WTC11 (cell line): Measurements from ENCODE around the gene PLA2G4A. TPM values are rescaled to one million over a fixed set of nuclear protein-coding genes. Genes with fewer than 3 reads are reported as not detected.

Experiments
- ATAC-seq: fragments of 200-7000 bp; cut with Tn5 transposase; 2 replicates; pipeline ENCODE4 v1.10.0; 2021; ENCODE audit warnings: mild to moderate bottlenecking, moderate library complexity
- CTCF ChIA-PET: fragments of 300-600 bp; sonication (Branson Sonifier 250); formaldehyde crosslinking; loops from one replicate; lab custom pipeline; 2021; ENCODE audit warnings: antibody characterized with exemption; lab: Charles Lee
- POLR2A ChIA-PET: fragments of 350-600 bp; sonication (Branson Sonifier 250); formaldehyde crosslinking; loops from one replicate; lab custom pipeline; 2021; ENCODE audit warnings: antibody characterized with exemption; lab: Charles Lee
- DNase-seq: peaks from one replicate; pipeline ENCODE4 v3.0.0; 2021; ENCODE audit warnings: low spot score
- H3K27ac Mint-ChIP-seq: 2 replicates; pipeline ENCODE4 v1.8.0; 2021; ENCODE audit warnings: mixed read lengths
- H3K27me3 Mint-ChIP-seq: 2 replicates; pipeline ENCODE4 v1.8.0; 2021; ENCODE audit warnings: low read depth, mild to moderate bottlenecking, moderate library complexity, mixed read lengths
- H3K36me3 Mint-ChIP-seq: 2 replicates; pipeline ENCODE4 v1.8.0; 2021; ENCODE audit warnings: mixed read lengths
- H3K4me1 Mint-ChIP-seq: 2 replicates; pipeline ENCODE4 v1.8.0; 2022; ENCODE audit warnings: mixed read lengths
- H3K4me3 Mint-ChIP-seq: 2 replicates; pipeline ENCODE4 v1.8.0; 2021; ENCODE audit warnings: mild to moderate bottlenecking, moderate library complexity, mixed read lengths
- H3K9me3 Mint-ChIP-seq: 2 replicates; pipeline ENCODE4 v1.8.0; 2021; ENCODE audit warnings: mixed read lengths
- CBFB ChIP-seq: sonication (generic); formaldehyde crosslinking; IDR thresholded peaks from 2 replicates; pipeline ENCODE4 v1.8.1; 2022; ENCODE audit warnings: mild to moderate bottlenecking, low read depth, missing genetic modification reagents
- CREB1 ChIP-seq: sonication (generic); formaldehyde crosslinking; IDR thresholded peaks from 2 replicates; pipeline ENCODE4 v1.8.0; 2023; ENCODE audit warnings: mild to moderate bottlenecking, missing genetic modification reagents
- ELF4 ChIP-seq: sonication (generic); formaldehyde crosslinking; IDR thresholded peaks from 2 replicates; pipeline ENCODE4 v1.8.1; 2022; ENCODE audit warnings: low read depth, mild to moderate bottlenecking, moderate library complexity, missing genetic modification reagents
- ESRRA ChIP-seq: sonication (generic); formaldehyde crosslinking; IDR thresholded peaks from 2 replicates; pipeline ENCODE4 v1.8.1; 2022; ENCODE audit warnings: mild to moderate bottlenecking, missing genetic modification reagents, borderline replicate concordance
- ETV6 ChIP-seq: sonication (generic); formaldehyde crosslinking; IDR thresholded peaks from 2 replicates; pipeline ENCODE4 v1.8.1; 2022; ENCODE audit warnings: mild to moderate bottlenecking, missing genetic modification reagents
- FOXP1 ChIP-seq: sonication (generic); formaldehyde crosslinking; IDR thresholded peaks from 2 replicates; pipeline ENCODE4 v1.8.0; 2022; ENCODE audit warnings: missing genetic modification reagents, mild to moderate bottlenecking, moderate library complexity, borderline replicate concordance
- GTF2I ChIP-seq: fragments of 250-450 bp; sonication (Bioruptor Pico); conservative IDR thresholded peaks from 2 replicates; pipeline ENCODE4 v1.4.0; 2021; ENCODE audit warnings: mild to moderate bottlenecking
- HMGA2 ChIP-seq: fragments of 250-450 bp; sonication (Bioruptor Pico); IDR thresholded peaks from 2 replicates; pipeline ENCODE4 v1.4.0; 2021; ENCODE audit warnings: mild to moderate bottlenecking, moderate library complexity
- IRF2 ChIP-seq: sonication (generic); formaldehyde crosslinking; IDR thresholded peaks from 2 replicates; pipeline ENCODE4 v1.8.0; 2022; ENCODE audit warnings: low read depth, missing genetic modification reagents, borderline replicate concordance
- MLX ChIP-seq: sonication (generic); formaldehyde crosslinking; IDR thresholded peaks from 2 replicates; pipeline ENCODE4 v1.8.1; 2023; ENCODE audit warnings: mild to moderate bottlenecking, missing genetic modification reagents, moderate library complexity
- PREB ChIP-seq: sonication (generic); formaldehyde crosslinking; IDR thresholded peaks from 2 replicates; pipeline ENCODE4 v1.8.1; 2022; ENCODE audit warnings: mild to moderate bottlenecking, missing genetic modification reagents, moderate library complexity, borderline replicate concordance
- RELA ChIP-seq: sonication (generic); formaldehyde crosslinking; IDR thresholded peaks from 2 replicates; pipeline ENCODE4 v1.8.1; 2022; ENCODE audit warnings: missing genetic modification reagents, mild to moderate bottlenecking, borderline replicate concordance
- TCF7 ChIP-seq: sonication (generic); formaldehyde crosslinking; IDR thresholded peaks from 2 replicates; pipeline ENCODE4 v1.8.0; 2022; ENCODE audit warnings: mild to moderate bottlenecking, low read depth, missing genetic modification reagents, moderate library complexity
- TEAD4 ChIP-seq: sonication (generic); formaldehyde crosslinking; IDR thresholded peaks from 2 replicates; pipeline ENCODE4 v1.8.0; 2022; ENCODE audit warnings: mild to moderate bottlenecking, missing genetic modification reagents
- ZNF121 ChIP-seq: sonication (generic); formaldehyde crosslinking; IDR thresholded peaks from 2 replicates; pipeline ENCODE4 v1.8.0; 2023; ENCODE audit warnings: missing genetic modification reagents
- ZNF281 ChIP-seq: sonication (generic); formaldehyde crosslinking; IDR thresholded peaks from 2 replicates; pipeline ENCODE4 v1.8.0; 2023; ENCODE audit warnings: mild to moderate bottlenecking, missing genetic modification reagents
- ZNF532 ChIP-seq: fragments of 250-450 bp; sonication (Bioruptor Pico); IDR thresholded peaks from 2 replicates; pipeline ENCODE4 v1.9.0; 2021; ENCODE audit warnings: mild to moderate bottlenecking, borderline replicate concordance
- ZNF671 ChIP-seq: fragments of 250-450 bp; sonication (Bioruptor Pico); IDR thresholded peaks from 2 replicates; pipeline ENCODE4 v1.8.0; 2021; ENCODE audit warnings: mild to moderate bottlenecking
- ZSCAN18 ChIP-seq: fragments of 250-450 bp; sonication (Bioruptor Pico); IDR thresholded peaks from 2 replicates; pipeline ENCODE4 v2.1.2; 2022; ENCODE audit warnings: mild to moderate bottlenecking, moderate library complexity
- total RNA-seq: library from RNA; stranded (reverse); gene quantifications from 3 replicates; pipeline ENCODE4 v1.2.3, GENCODE V29; 2021
- TF ChIP-seq, protein P1 (sequence below): fragments of 250-450 bp; sonication (Bioruptor Pico); IDR thresholded peaks from 2 replicates; pipeline ENCODE4 v1.8.0; 2021; ENCODE audit warnings: mild to moderate bottlenecking
- TF ChIP-seq, protein P2 (sequence below): fragments of 250-450 bp; sonication (Bioruptor Pico); IDR thresholded peaks from 2 replicates; pipeline ENCODE4 v1.9.0; 2021; ENCODE audit warnings: mild to moderate bottlenecking

The PLA2G4A gene
- total RNA-seq, 1 experiment from 2014 or later = 1.3 TPM

GRCh38 chr1:186842547-186842946, 13.8 kb downstream of the PLA2G4A start:
- DNase-seq = no peak
- Mint-ChIP-seq H3K27me3 (no peaks in the 10 kb centered on the region), H3K27ac (no peak overlapping the region), H3K9me3 (no peaks in the 10 kb centered on the region), H3K36me3 (no peaks in the 10 kb centered on the region), H3K4me3 (no peak overlapping the region), H3K4me1 (0 out of 2 replicates have a peak, but pooled peaks cover 4% of the 10 kb centered on the region)
- TF ChIP-seq TEAD4 (CRISPR knock-in tag) (no peak), PREB (no peak), ZNF121 (no peak)
- CTCF ChIA-PET = no interaction called here
- ATAC-seq = no peak
- POLR2A ChIA-PET = no interaction called here

GRCh38 chr1:186843226-186843625, 14.5 kb downstream of the PLA2G4A start:
- TF ChIP-seq ZNF532 (CRISPR knock-in tag) (no peak), CREB1 (no peak), ZNF671 (no peak), TCF7 (CRISPR knock-in tag) (no peak), ESRRA (CRISPR knock-in tag) (no peak), ZSCAN18 (CRISPR knock-in tag) (no peak), CBFB (CRISPR knock-in tag) (no peak), ZNF281 (CRISPR knock-in tag) (no peak), GTF2I (no peak), HMGA2 (CRISPR knock-in tag) (no peak), FOXP1 (CRISPR knock-in tag) (no peak), IRF2 (no peak), RELA (CRISPR knock-in tag) (no peak), ETV6 (CRISPR knock-in tag) (no peak), MLX (no peak), ELF4 (CRISPR knock-in tag) (no peak)
- TF ChIP-seq, protein P1, sequence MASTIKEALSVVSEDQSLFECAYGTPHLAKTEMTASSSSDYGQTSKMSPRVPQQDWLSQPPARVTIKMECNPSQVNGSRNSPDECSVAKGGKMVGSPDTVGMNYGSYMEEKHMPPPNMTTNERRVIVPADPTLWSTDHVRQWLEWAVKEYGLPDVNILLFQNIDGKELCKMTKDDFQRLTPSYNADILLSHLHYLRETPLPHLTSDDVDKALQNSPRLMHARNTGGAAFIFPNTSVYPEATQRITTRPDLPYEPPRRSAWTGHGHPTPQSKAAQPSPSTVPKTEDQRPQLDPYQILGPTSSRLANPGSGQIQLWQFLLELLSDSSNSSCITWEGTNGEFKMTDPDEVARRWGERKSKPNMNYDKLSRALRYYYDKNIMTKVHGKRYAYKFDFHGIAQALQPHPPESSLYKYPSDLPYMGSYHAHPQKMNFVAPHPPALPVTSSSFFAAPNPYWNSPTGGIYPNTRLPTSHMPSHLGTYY (CRISPR knock-in tag) = no peak
- TF ChIP-seq, protein P2, sequence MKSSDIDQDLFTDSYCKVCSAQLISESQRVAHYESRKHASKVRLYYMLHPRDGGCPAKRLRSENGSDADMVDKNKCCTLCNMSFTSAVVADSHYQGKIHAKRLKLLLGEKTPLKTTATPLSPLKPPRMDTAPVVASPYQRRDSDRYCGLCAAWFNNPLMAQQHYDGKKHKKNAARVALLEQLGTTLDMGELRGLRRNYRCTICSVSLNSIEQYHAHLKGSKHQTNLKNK (CRISPR knock-in tag) = no peak
- no peak overlapping the region for H3K27ac Mint-ChIP-seq
- CTCF ChIA-PET = no interaction called here

More at GRCh38 chr1:186843226-186843625, 14.5 kb downstream of the PLA2G4A start:
- 0 out of 2 replicates have a peak, but pooled peaks cover 4% of the 10 kb centered on the region for H3K4me1 Mint-ChIP-seq
- no peaks in the 10 kb centered on the region for H3K9me3 Mint-ChIP-seq
- ATAC-seq (no peak), DNase-seq (no peak)
- H3K4me3 Mint-ChIP-seq = no peak overlapping the region
- POLR2A ChIA-PET = no interaction called here
- H3K27me3 Mint-ChIP-seq = no peaks in the 10 kb centered on the region
- no peaks in the 10 kb centered on the region for H3K36me3 Mint-ChIP-seq
